ENCODE results near the gene TSPAN11.

The TSPAN11 gene

DNA sequence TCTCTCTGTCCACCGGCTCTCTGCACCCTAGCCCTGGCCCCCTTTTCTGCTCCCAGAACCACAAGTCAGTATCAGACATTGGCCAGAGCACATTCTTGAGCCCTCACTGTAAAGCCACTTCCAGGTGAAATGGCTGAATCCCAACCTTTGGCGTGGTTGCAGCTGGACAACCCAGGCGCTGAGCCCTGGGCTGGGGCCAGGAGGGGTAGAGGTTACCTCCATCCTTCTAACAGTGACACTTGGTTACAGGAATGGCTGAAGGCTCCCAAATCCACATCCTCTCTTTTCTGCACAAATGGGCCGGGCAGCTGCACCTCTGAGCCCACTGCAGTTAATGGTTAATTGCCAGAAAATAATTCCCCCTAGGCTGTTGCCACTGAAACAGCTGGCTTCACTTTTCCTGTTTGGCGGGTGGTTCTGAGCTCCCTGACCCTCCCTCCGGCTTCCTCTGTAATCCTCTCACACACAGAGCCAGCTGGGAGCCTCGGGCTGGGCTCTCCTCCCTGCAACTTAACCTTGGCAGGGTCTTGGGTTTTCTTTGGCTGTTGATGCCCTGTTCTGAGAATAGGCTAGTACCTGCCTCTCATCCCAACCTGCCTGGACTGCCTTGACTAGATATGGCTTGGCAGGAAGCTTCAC, 44.1 kb downstream of the TSPAN11 start:
- Histone ChIP-seq H3K36me3 (no peaks in the 10 kb centered on the region), H3K4me3 (ENCODE audit: low read depth, low read length) (no peak overlapping the region), H3K9me3 (no peaks in the 10 kb centered on the region), H3K4me1 (no peaks in the 10 kb centered on the region), H3K27me3 (peaks cover 3% of the 10 kb centered on the region; the same call in 1 of the 2 replicates)
- TF ChIP-seq, protein P1, sequence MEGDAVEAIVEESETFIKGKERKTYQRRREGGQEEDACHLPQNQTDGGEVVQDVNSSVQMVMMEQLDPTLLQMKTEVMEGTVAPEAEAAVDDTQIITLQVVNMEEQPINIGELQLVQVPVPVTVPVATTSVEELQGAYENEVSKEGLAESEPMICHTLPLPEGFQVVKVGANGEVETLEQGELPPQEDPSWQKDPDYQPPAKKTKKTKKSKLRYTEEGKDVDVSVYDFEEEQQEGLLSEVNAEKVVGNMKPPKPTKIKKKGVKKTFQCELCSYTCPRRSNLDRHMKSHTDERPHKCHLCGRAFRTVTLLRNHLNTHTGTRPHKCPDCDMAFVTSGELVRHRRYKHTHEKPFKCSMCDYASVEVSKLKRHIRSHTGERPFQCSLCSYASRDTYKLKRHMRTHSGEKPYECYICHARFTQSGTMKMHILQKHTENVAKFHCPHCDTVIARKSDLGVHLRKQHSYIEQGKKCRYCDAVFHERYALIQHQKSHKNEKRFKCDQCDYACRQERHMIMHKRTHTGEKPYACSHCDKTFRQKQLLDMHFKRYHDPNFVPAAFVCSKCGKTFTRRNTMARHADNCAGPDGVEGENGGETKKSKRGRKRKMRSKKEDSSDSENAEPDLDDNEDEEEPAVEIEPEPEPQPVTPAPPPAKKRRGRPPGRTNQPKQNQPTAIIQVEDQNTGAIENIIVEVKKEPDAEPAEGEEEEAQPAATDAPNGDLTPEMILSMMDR (IDR thresholded peaks at IDR 0.05; ENCODE audit: low read depth, low read length), result no peak
- DNase-seq, result no peak

DNA sequence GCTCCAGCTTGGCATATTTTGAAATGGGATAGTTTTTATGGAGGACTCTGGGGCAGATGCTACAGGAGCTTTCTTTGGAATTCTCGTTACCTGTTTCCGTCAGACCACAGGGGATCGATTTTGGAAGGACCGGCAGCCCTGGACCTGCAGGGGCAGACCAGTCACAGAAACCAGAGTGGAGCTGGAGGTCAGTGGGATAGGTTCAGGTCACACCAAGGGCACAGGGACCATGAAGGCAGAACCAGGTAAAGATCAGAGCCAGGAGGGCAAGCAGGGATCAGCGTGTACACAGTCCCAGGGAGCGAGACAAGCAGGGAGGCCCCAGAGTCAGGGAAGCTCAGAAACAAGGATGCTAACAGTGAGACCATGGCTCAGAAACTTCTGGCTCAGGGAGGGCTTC, 45.5 kb downstream of the TSPAN11 start:
- H3K4me1 ChIP-seq, result no peaks in the 10 kb centered on the region
- no peaks in the 10 kb centered on the region for H3K9me3 ChIP-seq
- H3K4me3 ChIP-seq (ENCODE audit: low read depth, low read length), result no peak overlapping the region
- DNase-seq, result no peak
- H3K36me3 ChIP-seq, result no peaks in the 10 kb centered on the region
- TF ChIP-seq, protein P1 (IDR thresholded peaks at IDR 0.05; ENCODE audit: low read depth, low read length), result no peak
- peaks cover 3% of the 10 kb centered on the region for H3K27me3 ChIP-seq

DNA sequence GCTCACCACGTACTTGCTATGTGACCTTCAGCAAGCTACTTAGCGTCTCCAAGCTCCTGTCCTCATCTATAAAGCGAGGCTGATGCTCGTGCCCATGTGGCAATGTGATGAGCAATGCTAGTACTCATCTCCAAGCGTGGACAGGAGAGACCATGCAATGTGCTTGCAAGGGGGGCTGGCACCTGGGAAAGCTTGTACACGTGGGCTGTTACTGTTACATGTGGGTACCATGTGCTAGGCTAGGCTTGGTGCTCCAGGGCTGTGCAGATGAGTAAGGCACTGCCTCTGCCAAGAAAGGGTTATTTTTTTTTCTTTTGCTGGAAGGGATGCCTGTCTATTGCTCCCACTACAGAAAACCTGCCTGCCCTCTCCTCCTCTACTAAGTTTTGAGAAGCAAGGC, 46.6 kb downstream of the TSPAN11 start:
- Histone ChIP-seq H3K27me3 (peaks cover 3% of the 10 kb centered on the region), H3K4me1 (no peaks in the 10 kb centered on the region), H3K4me3 (ENCODE audit: low read depth, low read length) (no peak overlapping the region), H3K9me3 (no peaks in the 10 kb centered on the region), H3K36me3 (no peaks in the 10 kb centered on the region)
- TF ChIP-seq, protein P1 (IDR thresholded peaks at IDR 0.05; ENCODE audit: low read depth, low read length), result no peak
- DNase-seq, result no peak

DNA sequence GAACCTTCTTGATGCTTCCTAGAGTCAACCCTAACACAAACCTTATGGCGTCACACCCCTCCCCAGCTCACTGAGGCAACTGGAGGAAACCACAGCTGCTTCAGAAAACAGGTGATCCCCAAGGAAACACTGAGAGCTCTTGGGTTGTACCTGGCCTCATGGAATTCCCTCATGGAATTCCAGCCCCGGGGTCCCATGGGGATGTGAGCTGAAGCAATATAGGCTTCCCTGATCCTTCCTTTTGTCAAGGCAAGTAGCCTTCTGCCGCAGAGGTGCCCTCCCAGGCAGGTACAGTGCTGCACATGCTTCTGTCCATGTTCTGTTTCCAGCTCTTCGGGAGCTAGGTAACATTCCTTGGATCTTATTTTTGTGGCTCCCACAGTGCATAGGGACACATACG, 47.3 kb downstream of the TSPAN11 start:
- DNase-seq, result no peak
- Histone ChIP-seq H3K9me3 (no peaks in the 10 kb centered on the region), H3K4me3 (ENCODE audit: low read depth, low read length) (no peak overlapping the region), H3K36me3 (no peaks in the 10 kb centered on the region), H3K4me1 (no peaks in the 10 kb centered on the region), H3K27me3 (peaks cover 3% of the 10 kb centered on the region)
- TF ChIP-seq, protein P1 (IDR thresholded peaks at IDR 0.05; ENCODE audit: low read depth, low read length), result no peak

DNA sequence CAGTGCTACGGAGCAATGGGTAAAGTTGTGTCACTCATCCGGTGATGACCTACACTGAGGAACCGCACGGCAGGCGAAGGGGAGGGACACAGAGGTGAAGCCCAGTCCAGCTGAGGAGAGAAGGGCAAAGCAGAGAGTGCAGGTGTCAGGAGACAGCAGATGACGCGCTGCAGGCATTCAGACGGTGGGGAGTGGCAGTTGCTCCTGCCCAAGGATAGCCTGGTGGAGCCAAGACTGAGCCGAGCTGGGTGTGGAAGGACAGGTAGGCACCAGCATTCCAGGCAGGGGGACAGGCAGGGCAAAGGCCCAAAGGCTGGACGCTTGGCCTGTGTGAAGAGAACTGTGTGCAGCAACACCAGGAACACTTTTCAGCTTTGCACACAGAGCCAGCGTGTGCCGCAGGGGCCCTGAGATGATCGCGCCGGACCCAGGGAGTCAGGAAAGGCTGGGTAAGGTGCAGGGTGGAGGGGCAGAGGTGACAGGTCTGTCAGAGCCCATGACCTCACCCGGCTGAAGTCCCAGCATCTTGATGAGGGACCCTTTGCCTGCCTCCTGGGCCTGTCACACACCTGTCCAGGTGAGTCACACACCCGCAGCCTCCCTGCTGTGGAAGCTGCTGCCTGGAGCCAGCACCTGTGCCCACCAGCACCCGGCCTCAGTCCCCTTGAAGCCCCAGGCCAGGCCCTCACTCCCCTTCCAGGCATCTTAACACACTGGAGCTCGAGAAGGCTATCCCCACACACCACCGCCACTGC, 48.4 kb downstream of the TSPAN11 start:
- TF ChIP-seq, protein P1 (IDR thresholded peaks at IDR 0.05; ENCODE audit: low read depth, low read length), result no peak
- Histone ChIP-seq H3K9me3 (no peaks in the 10 kb centered on the region), H3K36me3 (no peaks in the 10 kb centered on the region), H3K27me3 (no peaks in the 10 kb centered on the region; the same call in none of the 2 replicates), H3K4me3 (ENCODE audit: low read depth, low read length) (no peak overlapping the region), H3K4me1 (no peaks in the 10 kb centered on the region)
- DNase-seq, result no peak

DNA sequence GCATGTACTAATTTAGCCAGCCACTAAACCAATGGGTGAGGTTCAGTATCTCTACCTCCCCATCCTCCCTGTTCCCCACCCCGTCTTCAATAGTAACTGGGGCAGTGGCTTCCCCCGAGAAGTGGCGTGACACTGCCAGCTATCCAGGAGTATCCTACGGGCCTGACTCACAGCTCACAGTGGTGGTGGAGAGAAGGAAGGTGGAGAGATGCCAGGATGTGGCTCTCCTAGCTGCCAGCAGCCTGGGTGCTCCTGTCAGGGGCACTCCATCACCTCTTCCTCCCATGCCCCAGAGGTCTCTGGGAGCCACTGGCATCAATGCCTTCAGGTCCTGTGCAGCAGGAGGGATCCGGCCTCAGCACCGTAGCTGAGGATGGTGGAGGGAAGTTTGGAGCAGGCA, 49.0 kb downstream of the TSPAN11 start:
- Histone ChIP-seq H3K27me3 (no peaks in the 10 kb centered on the region; the same call in none of the 2 replicates), H3K4me1 (no peaks in the 10 kb centered on the region), H3K9me3 (no peaks in the 10 kb centered on the region), H3K36me3 (no peaks in the 10 kb centered on the region), H3K4me3 (ENCODE audit: low read depth, low read length) (no peak overlapping the region)
- TF ChIP-seq, protein P1 (IDR thresholded peaks at IDR 0.05; ENCODE audit: low read depth, low read length), result no peak
- no peak for DNase-seq

All from BE2C (cell line).